ENCODE measurements around the gene ZFYVE1.

DNA sequence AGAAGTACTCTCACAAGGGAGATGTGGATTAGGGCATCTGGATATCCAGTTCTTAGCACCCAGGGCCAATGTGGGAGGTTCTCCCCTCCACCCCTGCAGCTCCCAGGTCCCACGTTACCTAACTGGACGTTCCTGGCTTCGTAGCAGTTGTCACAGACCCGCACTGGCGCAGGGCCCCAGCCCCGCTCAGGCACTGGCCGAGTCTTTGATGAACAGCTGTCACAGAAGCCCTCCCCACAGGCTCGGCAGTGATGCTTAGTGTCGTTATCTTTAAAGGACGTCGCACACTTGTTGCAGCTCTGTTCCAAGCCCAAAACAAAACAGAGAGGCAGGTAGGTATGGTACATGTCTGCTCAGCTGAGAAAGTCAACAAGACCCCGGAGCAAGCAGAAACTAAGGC lies 52.2 kb downstream of the ZFYVE1 start:
- TF ChIP-seq EZH2 (IDR thresholded peaks at IDR 0.05; ENCODE audit: insufficient read depth, poor library complexity, severe bottlenecking), result no peak
- no peak for TF ChIP-seq EZH2phosphoT487 (IDR thresholded peaks at IDR 0.05; ENCODE audit: insufficient read depth, low read depth)
